Measurements from ENCODE around the gene PLA2G12B.

- TF ChIP-seq TAF1 (IDR thresholded peaks at IDR 0.05; ENCODE audit: low read depth, low read length) (no peak), EP300 (IDR thresholded peaks at IDR 0.05; ENCODE audit: borderline replicate concordance in 1 of 2, low read depth in 2 of 2, low read length in 2 of 2) (no peak), CTCF (IDR thresholded peaks at IDR 0.05; ENCODE audit: control extremely low read depth in 1 of 3, insufficient read depth in 1 of 3, low read depth in 1 of 3, low read length in 3 of 3) (no peak), MAFK (IDR thresholded peaks at IDR 0.05; ENCODE audit: low read depth, low read length) (no peak), POLR2A (IDR thresholded peaks at IDR 0.05; ENCODE audit: control extremely low read depth in 1 of 2, low read depth in 2 of 2, low read length in 2 of 2) (no peak), TCF12 (IDR thresholded peaks at IDR 0.05; ENCODE audit: low read depth, low read length) (no peak), PHF8 (conservative IDR thresholded peaks at IDR 0.05; ENCODE audit: low read depth, low read length) (no peak), ATF3 (IDR thresholded peaks at IDR 0.05; ENCODE audit: insufficient read depth, low read depth, low read length) (no peak), GABPA (IDR thresholded peaks at IDR 0.05; ENCODE audit: borderline replicate concordance, insufficient read depth, low read length) (no peak)
Measured at GRCh38 chr10:72979709-72980108, 25.1 kb upstream of the PLA2G12B start.

All from H1 (cell line).